Measurements from ENCODE around the gene SLC22A16.

SLC22A16 gene

GRCh38 chr6:110446405-110446804 lies 30.0 kb downstream of the SLC22A16 start:
- DNase-seq = no peak

GRCh38 chr6:110440026-110440425 lies 36.4 kb downstream of the SLC22A16 start:
- DNase-seq = no peak

GRCh38 chr6:110439356-110439755 lies 37.1 kb downstream of the SLC22A16 start:
- DNase-seq = no peak

GRCh38 chr6:110434961-110435602 lies 41.3 kb downstream of the SLC22A16 start:
- DNase-seq = no peak

- DNase-seq = no peak
Observed at GRCh38 chr6:110432285-110432900, 44.0 kb downstream of the SLC22A16 start.

- no peak for DNase-seq
Observed at GRCh38 chr6:110430741-110431140, 45.7 kb downstream of the SLC22A16 start.

GRCh38 chr6:110430236-110430635 lies 46.2 kb downstream of the SLC22A16 start:
- DNase-seq = no peak

- DNase-seq = no peak
Observed at GRCh38 chr6:110428153-110428552, 48.3 kb downstream of the SLC22A16 start.

GRCh38 chr6:110425816-110426215 lies 50.6 kb downstream of the SLC22A16 start:
- DNase-seq = no peak

GRCh38 chr6:110422444-110422822 lies 54.0 kb downstream of the SLC22A16 start:
- DNase-seq = no peak

- no peak for DNase-seq
Observed at GRCh38 chr6:110421749-110422443, 54.5 kb downstream of the SLC22A16 start.

- DNase-seq = no peak
Observed at GRCh38 chr6:110419028-110419739, 57.2 kb downstream of the SLC22A16 start.

GRCh38 chr6:110418594-110418993 lies 57.8 kb downstream of the SLC22A16 start:
- DNase-seq = no peak

- DNase-seq = no peak
Observed at GRCh38 chr6:110415086-110415916, 61.1 kb downstream of the SLC22A16 start, which contains the start of gene DDO. Gene DDO (minus strand): TSS chr6:110415575. CDS start chr6:110413462, 2,113 bp downstream.

- no peak for DNase-seq
Observed at GRCh38 chr6:110414669-110415068, 61.7 kb downstream of the SLC22A16 start.

GRCh38 chr6:110412360-110412759 lies 64.1 kb downstream of the SLC22A16 start:
- no peak for DNase-seq

- no peak for DNase-seq
Observed at GRCh38 chr6:110410511-110410910, 65.9 kb downstream of the SLC22A16 start.

GRCh38 chr6:110409794-110410193 lies 66.6 kb downstream of the SLC22A16 start:
- no peak for DNase-seq

GRCh38 chr6:110408901-110409300 lies 67.5 kb downstream of the SLC22A16 start:
- no peak for DNase-seq

- DNase-seq = no peak
Observed at GRCh38 chr6:110404607-110405006, 71.8 kb downstream of the SLC22A16 start.

GRCh38 chr6:110401585-110402176 lies 74.7 kb downstream of the SLC22A16 start:
- DNase-seq = no peak

GRCh38 chr6:110400208-110400607 lies 76.2 kb downstream of the SLC22A16 start:
- DNase-seq = no peak

Data from activated naive CD4-positive, alpha-beta T cell (primary cell).